ENCODE measurements around the gene CCDC184. TPM values are rescaled to one million over a fixed set of nuclear protein-coding genes. Genes with fewer than 3 reads are reported as not detected.

The CCDC184 gene
- 1 to 10 TPM in 1 of 4 donors, under 1 TPM in 3; 0.18 to 1.2 (median 0.65) TPM for total RNA-seq

GRCh38 chr12:48183091-48183875 is at the start of gene CCDC184:
Gene CCDC184 (plus strand): TSS chr12:48183644. CDS start chr12:48184123, 479 bp downstream.
- Histone ChIP-seq H3K27me3 (peaks cover 0 to 78% (median 2%) of the 10 kb centered on the region in 4 donors), H3K9me3 (no peaks in the 10 kb centered on the region), H3K27ac (peak within 1 kb of the TSS in 2 of 4 donors; percentile 21 to 39), H3K4me3 (peak within 1 kb of the TSS; percentile 43 to 84 (median 57)), H3K4me1 (peaks cover 20 to 40% (median 29%) of the 10 kb centered on the region in 3 donors), H3K36me3 (no peaks in the 10 kb centered on the region)
- intact Hi-C loops (cut with DNase I), result no loop called here
- no peak for DNase-seq
- peak in 5 of 6 experiments; percentile 24 to 53 (median 29) for TF ChIP-seq CTCF (IDR thresholded peaks at IDR 0.05)
- TF ChIP-seq POLR2A (IDR thresholded peaks at IDR 0.05), result no peak
- 1% methylated on average over 17 of the region's 61 CpGs; no CpG with 5 or more reads in 1 of the 2 donors for WGBS, 2 donors

- Histone ChIP-seq H3K27me3 (no peaks in the 10 kb centered on the region), H3K4me3 (no peak overlapping the region), H3K27ac (no peak overlapping the region), H3K4me1 (no peaks in the 10 kb centered on the region), H3K9me3 (no peaks in the 10 kb centered on the region), H3K36me3 (peaks cover 0 to 100% (median 37%) of the 10 kb centered on the region in 3 donors)
- WGBS, 2 donors, result 79 to 88% methylated on average over 4 to 5 of the region's 5 CpGs
- no peak for DNase-seq
- intact Hi-C loops (cut with DNase I), result no loop called here
- no peak for TF ChIP-seq POLR2A (IDR thresholded peaks at IDR 0.05)
- TF ChIP-seq CTCF (IDR thresholded peaks at IDR 0.05), result no peak
Measured at GRCh38 chr12:48135027-48135426, 48.4 kb upstream of the CCDC184 start.

- intact Hi-C loops (cut with DNase I), result no loop called here
- TF ChIP-seq POLR2A (IDR thresholded peaks at IDR 0.05), result no peak
- Histone ChIP-seq H3K27me3 (no peaks in the 10 kb centered on the region), H3K4me3 (no peak overlapping the region), H3K4me1 (no peaks in the 10 kb centered on the region), H3K9me3 (no peaks in the 10 kb centered on the region), H3K36me3 (peaks cover 0 to 100% (median 5%) of the 10 kb centered on the region in 3 donors), H3K27ac (no peak overlapping the region)
- WGBS, 2 donors, result 85 to 95% methylated on average over 3 to 6 of the region's 7 CpGs
- no peak for DNase-seq
Measured at GRCh38 chr12:48142818-48143674, 40.4 kb upstream of the CCDC184 start.

- Histone ChIP-seq H3K36me3 (peaks cover 2 to 100% (median 5%) of the 10 kb centered on the region in 3 donors), H3K9me3 (no peaks in the 10 kb centered on the region), H3K4me3 (no peak overlapping the region), H3K27me3 (no peaks in the 10 kb centered on the region), H3K4me1 (no peaks in the 10 kb centered on the region), H3K27ac (no peak overlapping the region)
- 84 to 88% methylated on average over 2 of the region's 2 CpGs for WGBS, 2 donors
- intact Hi-C loops (cut with DNase I), result no loop called here
- TF ChIP-seq CTCF (IDR thresholded peaks at IDR 0.05) (no peak), POLR2A (IDR thresholded peaks at IDR 0.05) (no peak)
- DNase-seq, result no peak
Measured at GRCh38 chr12:48143898-48144297, 39.5 kb upstream of the CCDC184 start.

- intact Hi-C loops (cut with DNase I), result no loop called here
- DNase-seq, result no peak
- Histone ChIP-seq H3K36me3 (peaks cover 17 to 100% (median 20%) of the 10 kb centered on the region in 3 donors), H3K9me3 (no peaks in the 10 kb centered on the region), H3K27ac (no peak overlapping the region), H3K4me3 (no peak overlapping the region), H3K27me3 (no peaks in the 10 kb centered on the region), H3K4me1 (no peaks in the 10 kb centered on the region)
- 55 to 78% methylated on average over 1 of the region's 1 CpG for WGBS, 2 donors
- no peak for TF ChIP-seq POLR2A (IDR thresholded peaks at IDR 0.05)
- no peak for TF ChIP-seq CTCF (IDR thresholded peaks at IDR 0.05)
Measured at GRCh38 chr12:48145981-48146380, 37.5 kb upstream of the CCDC184 start.
